GM23338 (cell line): Measurements from ENCODE around the gene PLCH2. TPM values are rescaled to one million over a fixed set of nuclear protein-coding genes. Genes with fewer than 3 reads are reported as not detected.

Experiments
- ATAC-seq: fragments of 200-7000 bp; cut with Tn5 transposase; 3 replicates; pipeline ENCODE4 v1.9.1; 2020
- DNase-seq: peaks from one replicate; pipeline ENCODE4 v3.0.0-alpha.2; 2015; ENCODE audit warnings: low spot score
- H2AFZ ChIP-seq: fragments of 200-600 bp; sonication (generic); 2 replicates; pipeline ENCODE4 v1.8.0; 2016; ENCODE audit warnings: antibody characterized with exemption, mild to moderate bottlenecking, moderate library complexity
- H3F3A ChIP-seq: fragments of 200-600 bp; sonication (generic); replicated peaks from 2 replicates; pipeline ENCODE4 v1.8.0; 2017; ENCODE audit warnings: antibody characterized with exemption, mixed run types, low read depth
- H3K27ac ChIP-seq: fragments of 200-600 bp; sonication (generic); 2 replicates; pipeline ENCODE4 v1.6.1; 2016; ENCODE audit warnings: low read depth
- H3K27me3 ChIP-seq: fragments of 200-600 bp; sonication (generic); 2 replicates; pipeline ENCODE4 v1.8.0; 2016; ENCODE audit warnings: mild to moderate bottlenecking, mixed run types, moderate library complexity; ENCODE audit not compliant: insufficient read depth
- H3K36me3 ChIP-seq: fragments of 200-600 bp; sonication (generic); 2 replicates; pipeline ENCODE4 v1.8.0; 2016; ENCODE audit warnings: mild to moderate bottlenecking; ENCODE audit not compliant: insufficient read depth
- H3K4me1 ChIP-seq: fragments of 200-600 bp; sonication (generic); 2 replicates; pipeline ENCODE4 v1.8.0; 2016; ENCODE audit warnings: mild to moderate bottlenecking, moderate library complexity; ENCODE audit not compliant: insufficient read depth
- H3K4me2 ChIP-seq: fragments of 200-600 bp; sonication (generic); 2 replicates; pipeline ENCODE4 v1.7.1; 2017; ENCODE audit warnings: mixed run types
- H3K4me3 ChIP-seq: fragments of 200-600 bp; sonication (generic); 2 replicates; pipeline ENCODE4 v1.6.1; 2016; ENCODE audit warnings: mixed run types
- H3K79me2 ChIP-seq: fragments of 200-600 bp; sonication (generic); replicated peaks from 2 replicates; pipeline ENCODE4 v1.8.0; 2017; ENCODE audit warnings: mild to moderate bottlenecking; ENCODE audit not compliant: insufficient read depth
- H3K9me2 ChIP-seq: fragments of 200-600 bp; sonication (generic); 2 replicates; pipeline ENCODE4 v1.8.0; 2017; ENCODE audit not compliant: insufficient read depth
- H4K20me1 ChIP-seq: fragments of 200-600 bp; sonication (generic); replicated peaks from 2 replicates; pipeline ENCODE4 v1.8.0; 2017; ENCODE audit warnings: mild to moderate bottlenecking; ENCODE audit not compliant: insufficient read depth
- H3K27ac Mint-ChIP-seq: 2 replicates; pipeline ENCODE4 v1.8.0; 2020; ENCODE audit warnings: inconsistent platforms, mild to moderate bottlenecking, moderate library complexity, mixed read lengths
- H3K27me3 Mint-ChIP-seq: 3 replicates; pipeline ENCODE4 v1.8.0; 2022; ENCODE audit warnings: low read depth, mild to moderate bottlenecking, moderate library complexity, mixed read lengths, inconsistent platforms; ENCODE audit not compliant: insufficient read depth, poor library complexity
- H3K36me3 Mint-ChIP-seq: 3 replicates; pipeline ENCODE4 v1.8.0; 2021; ENCODE audit warnings: low read depth, mild to moderate bottlenecking, inconsistent platforms, moderate library complexity, mixed read lengths
- H3K4me1 Mint-ChIP-seq: 3 replicates; pipeline ENCODE4 v1.8.0; 2020; ENCODE audit warnings: mild to moderate bottlenecking, inconsistent platforms, mixed read lengths
- H3K4me3 Mint-ChIP-seq: 3 replicates; pipeline ENCODE4 v1.8.0; 2021; ENCODE audit warnings: moderate library complexity, mild to moderate bottlenecking, inconsistent platforms, mixed read lengths
- H3K9me3 Mint-ChIP-seq: 3 replicates; pipeline ENCODE4 v1.8.0; 2020; ENCODE audit warnings: moderate library complexity, mild to moderate bottlenecking, inconsistent platforms, mixed read lengths
- CREB1 ChIP-seq: fragments of 250-450 bp; sonication (Bioruptor Pico); IDR thresholded peaks from 2 replicates; pipeline ENCODE4 v1.5.0; 2020; ENCODE audit warnings: low read depth, mild to moderate bottlenecking, moderate library complexity
- EZH2 ChIP-seq: fragments of 200-600 bp; sonication (generic); IDR thresholded peaks from one replicate; pipeline ENCODE4 v1.8.0; 2017; ENCODE audit warnings: antibody characterized with exemption, mild to moderate bottlenecking, low read depth; ENCODE audit not compliant: unreplicated experiment
- EZH2phosphoT487 ChIP-seq: fragments of 200-600 bp; sonication (generic); IDR thresholded peaks from one replicate; pipeline ENCODE4 v1.8.1; 2018; ENCODE audit warnings: antibody characterized with exemption; ENCODE audit not compliant: unreplicated experiment
- NANOG ChIP-seq: IDR thresholded peaks from 2 replicates; pipeline ENCODE4 v1.6.1; 2016; ENCODE audit warnings: antibody characterized with exemption, borderline replicate concordance
- ZNF331 ChIP-seq: fragments of 250-450 bp; sonication (Bioruptor Pico); IDR thresholded peaks from 2 replicates; pipeline ENCODE4 v1.5.0; 2020; ENCODE audit warnings: low read depth, mild to moderate bottlenecking, moderate library complexity
- polyA plus RNA-seq: library from polyadenylated mRNA; unstranded; fragments of >200 nt; fragmentation: Nextera tagmentation; extraction: Ambion mirVana; gene quantifications from 2 replicates; pipeline ENCODE4 v1.2.1, GENCODE V29; 2016
- total RNA-seq: library from RNA; depleted of rRNA; stranded (reverse); fragments of >200 nt; shearing (Covaris generic); gene quantifications from 2 replicates; pipeline ENCODE4 v1.2.3, GENCODE V29; 2014
- TF ChIP-seq, protein P1 (sequence below): fragments of 250-450 bp; sonication (Bioruptor Pico); IDR thresholded peaks from 2 replicates; pipeline ENCODE4 v1.5.0; 2020; ENCODE audit warnings: mild to moderate bottlenecking, moderate library complexity
- TF ChIP-seq, protein P2 (sequence below), 2 experiments: fragments of 200-600 bp in 1 of 2; sonication (generic) in 1 of 2; conservative IDR thresholded peaks; 2 replicates each; pipeline versions ENCODE4 v1.5.1 to v1.6.1; 2016 to 2017; ENCODE audit warnings: antibody characterized with exemption in 2 of 2, low read depth in 2 of 2, mild to moderate bottlenecking in 2 of 2, moderate library complexity in 1 of 2
- TF ChIP-seq, protein P3 (sequence below): IDR thresholded peaks from one replicate; pipeline ENCODE4 v1.6.1; 2018; ENCODE audit warnings: antibody characterized with exemption; ENCODE audit not compliant: unreplicated experiment
- TF ChIP-seq, protein P4 (sequence below): IDR thresholded peaks from 2 replicates; pipeline ENCODE4 v1.6.1; 2016; ENCODE audit warnings: antibody characterized with exemption

The PLCH2 gene
- total and polyA plus RNA-seq, 2 experiments from 2014 or later = 0.31 TPM; not detected in 1

GRCh38 chr1:2475571-2475970 is 518 bp upstream of the PLCH2 start (continued):
- TF ChIP-seq, protein P1, sequence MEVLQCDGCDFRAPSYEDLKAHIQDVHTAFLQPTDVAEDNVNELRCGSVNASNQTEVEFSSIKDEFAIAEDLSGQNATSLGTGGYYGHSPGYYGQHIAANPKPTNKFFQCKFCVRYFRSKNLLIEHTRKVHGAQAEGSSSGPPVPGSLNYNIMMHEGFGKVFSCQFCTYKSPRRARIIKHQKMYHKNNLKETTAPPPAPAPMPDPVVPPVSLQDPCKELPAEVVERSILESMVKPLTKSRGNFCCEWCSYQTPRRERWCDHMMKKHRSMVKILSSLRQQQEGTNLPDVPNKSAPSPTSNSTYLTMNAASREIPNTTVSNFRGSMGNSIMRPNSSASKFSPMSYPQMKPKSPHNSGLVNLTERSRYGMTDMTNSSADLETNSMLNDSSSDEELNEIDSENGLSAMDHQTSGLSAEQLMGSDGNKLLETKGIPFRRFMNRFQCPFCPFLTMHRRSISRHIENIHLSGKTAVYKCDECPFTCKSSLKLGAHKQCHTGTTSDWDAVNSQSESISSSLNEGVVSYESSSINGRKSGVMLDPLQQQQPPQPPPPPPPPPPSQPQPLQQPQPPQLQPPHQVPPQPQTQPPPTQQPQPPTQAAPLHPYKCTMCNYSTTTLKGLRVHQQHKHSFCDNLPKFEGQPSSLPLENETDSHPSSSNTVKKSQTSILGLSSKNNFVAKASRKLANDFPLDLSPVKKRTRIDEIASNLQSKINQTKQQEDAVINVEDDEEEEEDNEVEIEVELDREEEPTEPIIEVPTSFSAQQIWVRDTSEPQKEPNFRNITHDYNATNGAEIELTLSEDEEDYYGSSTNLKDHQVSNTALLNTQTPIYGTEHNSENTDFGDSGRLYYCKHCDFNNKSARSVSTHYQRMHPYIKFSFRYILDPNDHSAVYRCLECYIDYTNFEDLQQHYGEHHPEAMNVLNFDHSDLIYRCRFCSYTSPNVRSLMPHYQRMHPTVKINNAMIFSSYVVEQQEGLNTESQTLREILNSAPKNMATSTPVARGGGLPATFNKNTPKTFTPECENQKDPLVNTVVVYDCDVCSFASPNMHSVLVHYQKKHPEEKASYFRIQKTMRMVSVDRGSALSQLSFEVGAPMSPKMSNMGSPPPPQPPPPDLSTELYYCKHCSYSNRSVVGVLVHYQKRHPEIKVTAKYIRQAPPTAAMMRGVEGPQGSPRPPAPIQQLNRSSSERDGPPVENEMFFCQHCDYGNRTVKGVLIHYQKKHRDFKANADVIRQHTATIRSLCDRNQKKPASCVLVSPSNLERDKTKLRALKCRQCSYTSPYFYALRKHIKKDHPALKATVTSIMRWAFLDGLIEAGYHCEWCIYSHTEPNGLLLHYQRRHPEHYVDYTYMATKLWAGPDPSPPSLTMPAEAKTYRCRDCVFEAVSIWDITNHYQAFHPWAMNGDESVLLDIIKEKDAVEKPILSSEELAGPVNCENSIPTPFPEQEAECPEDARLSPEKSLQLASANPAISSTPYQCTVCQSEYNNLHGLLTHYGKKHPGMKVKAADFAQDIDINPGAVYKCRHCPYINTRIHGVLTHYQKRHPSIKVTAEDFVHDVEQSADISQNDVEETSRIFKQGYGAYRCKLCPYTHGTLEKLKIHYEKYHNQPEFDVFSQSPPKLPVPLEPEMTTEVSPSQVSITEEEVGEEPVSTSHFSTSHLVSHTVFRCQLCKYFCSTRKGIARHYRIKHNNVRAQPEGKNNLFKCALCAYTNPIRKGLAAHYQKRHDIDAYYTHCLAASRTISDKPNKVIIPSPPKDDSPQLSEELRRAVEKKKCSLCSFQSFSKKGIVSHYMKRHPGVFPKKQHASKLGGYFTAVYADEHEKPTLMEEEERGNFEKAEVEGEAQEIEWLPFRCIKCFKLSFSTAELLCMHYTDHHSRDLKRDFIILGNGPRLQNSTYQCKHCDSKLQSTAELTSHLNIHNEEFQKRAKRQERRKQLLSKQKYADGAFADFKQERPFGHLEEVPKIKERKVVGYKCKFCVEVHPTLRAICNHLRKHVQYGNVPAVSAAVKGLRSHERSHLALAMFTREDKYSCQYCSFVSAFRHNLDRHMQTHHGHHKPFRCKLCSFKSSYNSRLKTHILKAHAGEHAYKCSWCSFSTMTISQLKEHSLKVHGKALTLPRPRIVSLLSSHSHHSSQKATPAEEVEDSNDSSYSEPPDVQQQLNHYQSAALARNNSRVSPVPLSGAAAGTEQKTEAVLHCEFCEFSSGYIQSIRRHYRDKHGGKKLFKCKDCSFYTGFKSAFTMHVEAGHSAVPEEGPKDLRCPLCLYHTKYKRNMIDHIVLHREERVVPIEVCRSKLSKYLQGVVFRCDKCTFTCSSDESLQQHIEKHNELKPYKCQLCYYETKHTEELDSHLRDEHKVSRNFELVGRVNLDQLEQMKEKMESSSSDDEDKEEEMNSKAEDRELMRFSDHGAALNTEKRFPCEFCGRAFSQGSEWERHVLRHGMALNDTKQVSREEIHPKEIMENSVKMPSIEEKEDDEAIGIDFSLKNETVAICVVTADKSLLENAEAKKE (CRISPR knock-in tag) = no peak
- no peak for TF ChIP-seq ZNF331 (CRISPR knock-in tag)
- TF ChIP-seq CREB1 (CRISPR knock-in tag) = no peak
- TF ChIP-seq, protein P2, sequence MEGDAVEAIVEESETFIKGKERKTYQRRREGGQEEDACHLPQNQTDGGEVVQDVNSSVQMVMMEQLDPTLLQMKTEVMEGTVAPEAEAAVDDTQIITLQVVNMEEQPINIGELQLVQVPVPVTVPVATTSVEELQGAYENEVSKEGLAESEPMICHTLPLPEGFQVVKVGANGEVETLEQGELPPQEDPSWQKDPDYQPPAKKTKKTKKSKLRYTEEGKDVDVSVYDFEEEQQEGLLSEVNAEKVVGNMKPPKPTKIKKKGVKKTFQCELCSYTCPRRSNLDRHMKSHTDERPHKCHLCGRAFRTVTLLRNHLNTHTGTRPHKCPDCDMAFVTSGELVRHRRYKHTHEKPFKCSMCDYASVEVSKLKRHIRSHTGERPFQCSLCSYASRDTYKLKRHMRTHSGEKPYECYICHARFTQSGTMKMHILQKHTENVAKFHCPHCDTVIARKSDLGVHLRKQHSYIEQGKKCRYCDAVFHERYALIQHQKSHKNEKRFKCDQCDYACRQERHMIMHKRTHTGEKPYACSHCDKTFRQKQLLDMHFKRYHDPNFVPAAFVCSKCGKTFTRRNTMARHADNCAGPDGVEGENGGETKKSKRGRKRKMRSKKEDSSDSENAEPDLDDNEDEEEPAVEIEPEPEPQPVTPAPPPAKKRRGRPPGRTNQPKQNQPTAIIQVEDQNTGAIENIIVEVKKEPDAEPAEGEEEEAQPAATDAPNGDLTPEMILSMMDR (conservative IDR thresholded peaks at IDR 0.05; ENCODE audit: low read depth in 2 of 2) = no peak

DNA sequence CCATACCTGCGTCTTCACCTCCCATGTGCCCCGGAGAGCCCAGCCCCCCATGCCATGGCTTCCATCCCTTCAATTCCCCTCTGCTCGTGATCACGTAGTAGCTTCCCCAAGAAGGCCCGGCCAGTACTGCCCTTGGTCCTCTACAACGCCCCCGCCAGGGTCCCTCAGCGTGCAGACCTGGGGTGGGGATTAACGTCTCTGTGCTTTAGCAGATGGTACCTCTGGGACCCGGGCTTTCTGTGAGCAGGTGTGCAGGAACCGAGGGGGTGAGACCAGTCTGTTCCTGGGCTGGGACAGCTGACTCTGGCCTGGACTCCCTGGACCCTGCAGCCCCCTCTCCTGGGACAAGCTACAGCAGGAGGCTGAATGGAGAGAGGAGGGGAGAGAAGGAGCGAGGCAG is 1.2 kb downstream of the PLCH2 start:
- no peak overlapping the region for H3K4me2 ChIP-seq
- peak overlapping the region; percentile 62; the same call in 1 of the 2 replicates for H3K27ac Mint-ChIP-seq
- no peaks in the 10 kb centered on the region for H3K4me1 ChIP-seq
- H3K9me3 Mint-ChIP-seq = no peaks in the 10 kb centered on the region
- H3K4me3 ChIP-seq = no peak overlapping the region
- H3K27me3 ChIP-seq = no peaks in the 10 kb centered on the region
- no peaks in the 10 kb centered on the region for H4K20me1 ChIP-seq
- H3F3A ChIP-seq = no peaks in the 10 kb centered on the region
- no peaks in the 10 kb centered on the region for H3K79me2 ChIP-seq
- H3K4me1 Mint-ChIP-seq = no peaks in the 10 kb centered on the region
- H3K27ac ChIP-seq = no peak overlapping the region
- ATAC-seq = no peak
- TF ChIP-seq CREB1 (CRISPR knock-in tag) (no peak), EZH2phosphoT487 (no peak), NANOG (no peak), EZH2 (no peak)
- TF ChIP-seq, protein P2 (conservative IDR thresholded peaks at IDR 0.05; ENCODE audit: low read depth in 2 of 2) = no peak
- TF ChIP-seq, protein P3, sequence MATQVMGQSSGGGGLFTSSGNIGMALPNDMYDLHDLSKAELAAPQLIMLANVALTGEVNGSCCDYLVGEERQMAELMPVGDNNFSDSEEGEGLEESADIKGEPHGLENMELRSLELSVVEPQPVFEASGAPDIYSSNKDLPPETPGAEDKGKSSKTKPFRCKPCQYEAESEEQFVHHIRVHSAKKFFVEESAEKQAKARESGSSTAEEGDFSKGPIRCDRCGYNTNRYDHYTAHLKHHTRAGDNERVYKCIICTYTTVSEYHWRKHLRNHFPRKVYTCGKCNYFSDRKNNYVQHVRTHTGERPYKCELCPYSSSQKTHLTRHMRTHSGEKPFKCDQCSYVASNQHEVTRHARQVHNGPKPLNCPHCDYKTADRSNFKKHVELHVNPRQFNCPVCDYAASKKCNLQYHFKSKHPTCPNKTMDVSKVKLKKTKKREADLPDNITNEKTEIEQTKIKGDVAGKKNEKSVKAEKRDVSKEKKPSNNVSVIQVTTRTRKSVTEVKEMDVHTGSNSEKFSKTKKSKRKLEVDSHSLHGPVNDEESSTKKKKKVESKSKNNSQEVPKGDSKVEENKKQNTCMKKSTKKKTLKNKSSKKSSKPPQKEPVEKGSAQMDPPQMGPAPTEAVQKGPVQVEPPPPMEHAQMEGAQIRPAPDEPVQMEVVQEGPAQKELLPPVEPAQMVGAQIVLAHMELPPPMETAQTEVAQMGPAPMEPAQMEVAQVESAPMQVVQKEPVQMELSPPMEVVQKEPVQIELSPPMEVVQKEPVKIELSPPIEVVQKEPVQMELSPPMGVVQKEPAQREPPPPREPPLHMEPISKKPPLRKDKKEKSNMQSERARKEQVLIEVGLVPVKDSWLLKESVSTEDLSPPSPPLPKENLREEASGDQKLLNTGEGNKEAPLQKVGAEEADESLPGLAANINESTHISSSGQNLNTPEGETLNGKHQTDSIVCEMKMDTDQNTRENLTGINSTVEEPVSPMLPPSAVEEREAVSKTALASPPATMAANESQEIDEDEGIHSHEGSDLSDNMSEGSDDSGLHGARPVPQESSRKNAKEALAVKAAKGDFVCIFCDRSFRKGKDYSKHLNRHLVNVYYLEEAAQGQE = no peak
- TF ChIP-seq, protein P4, sequence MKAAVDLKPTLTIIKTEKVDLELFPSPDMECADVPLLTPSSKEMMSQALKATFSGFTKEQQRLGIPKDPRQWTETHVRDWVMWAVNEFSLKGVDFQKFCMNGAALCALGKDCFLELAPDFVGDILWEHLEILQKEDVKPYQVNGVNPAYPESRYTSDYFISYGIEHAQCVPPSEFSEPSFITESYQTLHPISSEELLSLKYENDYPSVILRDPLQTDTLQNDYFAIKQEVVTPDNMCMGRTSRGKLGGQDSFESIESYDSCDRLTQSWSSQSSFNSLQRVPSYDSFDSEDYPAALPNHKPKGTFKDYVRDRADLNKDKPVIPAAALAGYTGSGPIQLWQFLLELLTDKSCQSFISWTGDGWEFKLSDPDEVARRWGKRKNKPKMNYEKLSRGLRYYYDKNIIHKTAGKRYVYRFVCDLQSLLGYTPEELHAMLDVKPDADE = no peak
- no peaks in the 10 kb centered on the region for H3K36me3 ChIP-seq
- DNase-seq = no peak
- no peaks in the 10 kb centered on the region for H3K9me2 ChIP-seq
- H3K36me3 Mint-ChIP-seq = no peaks in the 10 kb centered on the region
- H3K27me3 Mint-ChIP-seq = peaks cover 1% of the 10 kb centered on the region
- H2AFZ ChIP-seq = no peak overlapping the region
- no peak overlapping the region for H3K4me3 Mint-ChIP-seq
